IPS-15b (cell line): ENCODE measurements around the gene DHRS4.

Source experiments
- H3K27me3 ChIP-seq: one replicate; pipeline ENCODE4 v1.6.1; 2013; ENCODE audit warnings: low read length; ENCODE audit not compliant: control insufficient read depth, insufficient read depth
- H3K36me3 ChIP-seq: one replicate; pipeline ENCODE4 v1.6.1; 2013; ENCODE audit warnings: low read length; ENCODE audit not compliant: control insufficient read depth, insufficient read depth
- H3K4me1 ChIP-seq: one replicate; pipeline ENCODE4 v1.6.1; 2013; ENCODE audit warnings: mild to moderate bottlenecking, low read length; ENCODE audit not compliant: control insufficient read depth, insufficient read depth
- H3K4me3 ChIP-seq: one replicate; pipeline ENCODE4 v1.5.1; 2013; ENCODE audit warnings: low read depth, low read length
- H3K9ac ChIP-seq: one replicate; pipeline ENCODE4 v1.6.1; 2013; ENCODE audit warnings: low read depth, mild to moderate bottlenecking, low read length
- H3K9me3 ChIP-seq: one replicate; pipeline ENCODE4 v1.6.1; 2013; ENCODE audit warnings: mild to moderate bottlenecking, low read length; ENCODE audit not compliant: control insufficient read depth, insufficient read depth

Gene DHRS4

DNA sequence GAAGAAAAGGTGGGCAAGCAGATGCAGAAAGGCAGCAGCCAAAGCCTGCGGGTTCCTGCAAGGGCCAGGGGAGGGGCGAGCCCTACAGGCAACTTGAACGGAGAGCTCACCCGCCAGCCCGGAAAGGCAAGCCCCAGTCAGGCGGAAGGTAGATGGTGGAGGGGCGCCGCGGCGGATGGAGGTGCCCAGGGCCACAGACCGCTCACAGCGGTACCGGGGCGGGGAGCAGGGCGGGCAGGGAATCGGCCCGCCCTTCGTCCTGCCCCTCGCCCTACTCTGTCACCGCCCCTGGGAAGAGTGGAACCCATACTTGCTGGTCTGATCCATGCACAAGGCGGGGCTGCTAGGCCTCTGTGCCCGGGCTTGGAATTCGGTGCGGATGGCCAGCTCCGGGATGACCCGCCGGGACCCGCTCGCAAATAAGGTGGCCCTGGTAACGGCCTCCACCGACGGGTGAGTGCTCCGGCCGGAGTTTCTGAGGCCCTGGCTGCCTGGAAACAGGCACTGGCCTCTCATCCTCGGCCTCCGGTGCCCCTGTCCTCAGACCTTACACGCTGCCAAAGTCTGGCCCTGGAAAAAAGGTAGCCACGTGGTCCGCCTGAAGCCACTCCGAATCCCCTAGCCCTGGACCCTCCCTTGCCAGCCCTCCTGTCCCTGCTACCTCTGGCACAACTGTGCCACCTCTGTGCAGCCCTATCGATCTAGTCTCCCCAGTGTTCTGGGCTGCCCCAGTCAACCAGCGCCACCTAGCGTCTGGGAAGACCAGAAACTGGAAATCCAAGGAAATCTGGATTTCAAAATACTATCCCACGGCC lies at the start of gene DHRS4:
DHRS4 (plus strand) TSS at position 307 of the 815 bp plus-strand sequence; CDS start at position 326, 19 bp downstream.
- H3K4me1 ChIP-seq: no peaks in the 10 kb centered on the region
- no peaks in the 10 kb centered on the region for H3K36me3 ChIP-seq
- peak within 1 kb of the TSS; percentile 63 for H3K9ac ChIP-seq
- H3K4me3 ChIP-seq: peak within 1 kb of the TSS; percentile 98
- H3K27me3 ChIP-seq: no peaks in the 10 kb centered on the region
- H3K9me3 ChIP-seq: no peaks in the 10 kb centered on the region

GRCh38 chr14:23910101-23910875 lies 43.3 kb upstream of the DHRS4 start:
- peaks cover 6% of the 10 kb centered on the region for H3K4me1 ChIP-seq
- H3K9me3 ChIP-seq: no peaks in the 10 kb centered on the region
- H3K36me3 ChIP-seq: no peaks in the 10 kb centered on the region
- no peak overlapping the region for H3K4me3 ChIP-seq
- peaks cover 1% of the 10 kb centered on the region for H3K27me3 ChIP-seq
- H3K9ac ChIP-seq: no peak overlapping the region

GRCh38 chr14:23910876-23911210 lies 42.7 kb upstream of the DHRS4 start:
- Histone ChIP-seq H3K27me3 (no peaks in the 10 kb centered on the region), H3K4me1 (peaks cover 6% of the 10 kb centered on the region), H3K4me3 (no peak overlapping the region), H3K9me3 (no peaks in the 10 kb centered on the region), H3K36me3 (no peaks in the 10 kb centered on the region), H3K9ac (no peak overlapping the region)

DNA sequence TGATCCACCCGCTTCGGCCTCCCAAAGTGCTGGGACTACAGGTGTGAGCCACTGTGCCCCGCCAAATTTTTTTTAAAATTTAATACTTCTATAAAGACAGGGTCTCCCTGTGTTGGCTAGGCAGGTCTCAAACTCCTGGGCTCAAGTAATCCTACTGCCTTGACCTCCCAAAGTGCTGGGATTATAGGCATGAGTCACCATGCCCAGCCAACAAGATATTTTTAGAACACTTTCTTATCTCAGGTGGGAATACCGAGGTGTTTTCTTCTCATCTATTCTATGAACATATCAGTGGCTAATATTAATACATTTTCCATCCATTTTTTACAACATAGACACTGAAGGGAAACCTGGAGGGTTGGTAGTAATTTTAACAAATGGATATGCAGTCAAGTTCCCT lies 38.0 kb upstream of the DHRS4 start:
- Histone ChIP-seq H3K4me3 (no peak overlapping the region), H3K27me3 (no peaks in the 10 kb centered on the region), H3K9me3 (no peaks in the 10 kb centered on the region), H3K36me3 (no peaks in the 10 kb centered on the region), H3K4me1 (peaks cover 6% of the 10 kb centered on the region), H3K9ac (no peak overlapping the region)

DNA sequence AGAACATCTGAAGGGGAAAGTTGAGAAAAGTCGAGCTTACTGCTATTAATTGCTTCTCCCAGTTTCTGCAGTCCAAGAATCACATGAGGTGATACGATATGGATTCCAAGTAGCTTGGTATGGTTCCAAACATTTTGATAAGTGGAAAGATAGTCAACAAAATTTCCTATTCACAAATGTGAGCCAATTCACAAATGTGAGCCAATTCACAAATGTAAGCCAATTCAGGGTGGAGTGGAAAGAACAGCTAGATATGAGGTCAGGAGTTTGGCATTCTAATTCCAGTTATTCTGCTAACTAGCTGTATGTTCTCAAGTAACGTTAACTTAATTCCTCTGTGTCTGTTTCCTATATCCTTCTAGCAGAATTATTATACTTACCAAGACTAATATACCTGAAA lies 37.6 kb upstream of the DHRS4 start:
- Histone ChIP-seq H3K9me3 (no peaks in the 10 kb centered on the region), H3K9ac (no peak overlapping the region), H3K36me3 (no peaks in the 10 kb centered on the region), H3K27me3 (no peaks in the 10 kb centered on the region), H3K4me3 (no peak overlapping the region), H3K4me1 (peaks cover 4% of the 10 kb centered on the region)

DNA sequence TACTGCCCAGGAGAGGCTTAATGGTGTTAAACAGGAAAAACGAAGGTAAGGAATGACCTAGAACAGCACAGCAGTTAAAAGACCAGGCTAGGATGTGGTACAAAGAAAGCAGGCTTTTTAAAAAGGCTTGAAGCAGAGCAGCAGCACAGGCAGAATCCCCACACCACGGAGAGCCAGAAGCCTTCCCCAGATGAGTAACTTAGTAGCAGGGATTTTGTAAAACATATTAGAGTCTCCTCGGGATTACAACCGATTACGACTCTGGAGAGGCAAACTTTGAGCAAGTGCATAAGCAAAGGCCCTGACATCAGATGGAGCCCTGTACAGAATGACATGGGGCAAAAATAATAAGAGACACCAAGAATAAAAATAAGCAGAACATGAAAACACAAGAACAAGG lies 37.1 kb upstream of the DHRS4 start:
- no peaks in the 10 kb centered on the region for H3K27me3 ChIP-seq
- no peaks in the 10 kb centered on the region for H3K36me3 ChIP-seq
- H3K9me3 ChIP-seq: no peaks in the 10 kb centered on the region
- H3K4me3 ChIP-seq: no peak overlapping the region
- H3K9ac ChIP-seq: no peak overlapping the region
- no peaks in the 10 kb centered on the region for H3K4me1 ChIP-seq

DNA sequence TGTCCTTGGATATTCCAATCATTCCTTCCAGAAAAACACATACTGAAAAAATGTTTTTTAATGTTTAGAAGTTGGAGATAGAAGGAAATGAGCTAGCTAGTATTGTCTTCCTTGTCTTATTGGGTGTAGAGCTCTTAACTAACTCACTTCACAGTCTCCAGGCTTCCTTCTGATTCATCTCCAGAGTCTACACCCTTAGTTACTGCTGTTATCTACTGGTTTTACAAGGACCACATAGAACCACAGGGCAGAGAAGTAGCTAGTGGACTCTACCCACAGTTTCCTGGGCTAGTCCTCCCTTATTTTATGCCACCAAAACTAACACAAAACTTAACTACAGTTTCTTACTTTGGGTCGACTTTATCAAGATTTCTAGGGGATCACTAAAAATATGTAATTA lies 31.0 kb upstream of the DHRS4 start:
- no peaks in the 10 kb centered on the region for H3K9me3 ChIP-seq
- H3K4me1 ChIP-seq: no peaks in the 10 kb centered on the region
- no peaks in the 10 kb centered on the region for H3K27me3 ChIP-seq
- no peaks in the 10 kb centered on the region for H3K36me3 ChIP-seq
- no peak overlapping the region for H3K9ac ChIP-seq
- no peak overlapping the region for H3K4me3 ChIP-seq

DNA sequence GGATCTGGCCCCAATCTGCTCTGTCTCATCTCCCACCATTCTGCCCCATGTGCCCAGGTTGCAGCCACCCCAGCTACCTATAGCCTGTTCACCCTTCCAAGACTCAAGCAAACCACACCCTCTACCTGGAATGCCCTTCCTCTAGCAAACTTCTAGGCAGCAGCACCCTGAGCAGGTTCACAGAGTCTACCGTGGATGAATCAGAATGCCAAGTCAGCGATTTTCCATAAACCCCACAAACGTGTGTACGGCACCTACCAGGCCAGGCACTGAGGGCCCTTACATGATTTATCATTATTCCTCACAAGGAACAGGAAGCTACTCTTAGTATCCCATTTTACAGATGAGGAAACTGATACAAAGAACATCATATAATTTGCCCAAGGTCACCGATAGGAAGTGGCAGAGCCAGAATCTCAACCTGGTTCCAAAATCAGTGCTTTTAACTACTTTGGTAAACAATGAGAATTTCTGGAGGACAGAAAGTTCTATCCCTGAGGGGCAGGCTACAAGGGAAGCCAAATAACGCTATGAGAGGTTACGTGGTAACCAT lies 28.0 kb upstream of the DHRS4 start:
- no peaks in the 10 kb centered on the region for H3K9me3 ChIP-seq
- no peaks in the 10 kb centered on the region for H3K27me3 ChIP-seq
- H3K4me3 ChIP-seq: no peak overlapping the region
- no peaks in the 10 kb centered on the region for H3K36me3 ChIP-seq
- no peak overlapping the region for H3K9ac ChIP-seq
- H3K4me1 ChIP-seq: peaks cover 2% of the 10 kb centered on the region

DNA sequence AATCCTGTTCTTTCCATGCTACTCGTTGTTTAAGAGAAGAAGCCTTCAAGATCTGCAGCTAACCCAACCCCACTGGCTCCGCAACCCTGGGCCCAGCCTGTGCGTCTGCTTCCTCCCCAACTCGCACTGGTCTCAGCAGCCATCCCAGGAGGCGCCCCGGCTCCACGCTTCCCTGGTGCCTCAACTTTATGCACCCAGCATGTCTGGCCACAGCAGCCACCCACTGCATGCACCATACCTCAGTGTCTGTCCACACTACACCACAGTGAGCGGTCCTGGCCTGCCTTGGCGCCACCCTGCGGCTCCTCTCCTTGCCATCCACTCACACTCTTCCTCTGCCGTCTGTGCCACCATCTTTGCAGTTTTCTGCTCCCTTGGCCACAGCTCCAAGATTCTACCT lies 27.0 kb upstream of the DHRS4 start:
- Histone ChIP-seq H3K36me3 (no peaks in the 10 kb centered on the region), H3K4me1 (peaks cover 2% of the 10 kb centered on the region), H3K9me3 (no peaks in the 10 kb centered on the region), H3K27me3 (no peaks in the 10 kb centered on the region), H3K9ac (no peak overlapping the region), H3K4me3 (no peak overlapping the region)

DNA sequence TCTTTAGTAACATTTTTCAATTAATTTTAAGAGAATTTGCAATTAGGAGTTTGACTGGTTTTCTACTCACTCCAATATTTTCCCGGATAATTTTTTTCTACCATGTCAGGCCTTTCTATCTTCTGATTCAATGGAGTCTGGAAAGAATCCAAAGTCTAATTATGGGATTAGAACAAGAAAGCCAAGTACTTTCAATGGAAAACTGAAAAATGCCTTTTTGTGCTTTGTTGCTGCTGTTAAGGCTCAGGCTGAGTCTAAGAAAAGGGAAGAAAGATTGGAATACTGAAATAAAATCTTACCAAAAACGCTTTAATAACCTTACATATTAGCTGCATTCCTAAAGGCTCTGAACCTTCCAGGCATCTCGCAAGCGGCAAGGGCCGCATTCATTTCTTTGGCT lies 24.4 kb upstream of the DHRS4 start:
- Histone ChIP-seq H3K27me3 (no peaks in the 10 kb centered on the region), H3K4me1 (peaks cover 2% of the 10 kb centered on the region), H3K9ac (no peak overlapping the region), H3K36me3 (no peaks in the 10 kb centered on the region), H3K9me3 (no peaks in the 10 kb centered on the region), H3K4me3 (no peak overlapping the region)

DNA sequence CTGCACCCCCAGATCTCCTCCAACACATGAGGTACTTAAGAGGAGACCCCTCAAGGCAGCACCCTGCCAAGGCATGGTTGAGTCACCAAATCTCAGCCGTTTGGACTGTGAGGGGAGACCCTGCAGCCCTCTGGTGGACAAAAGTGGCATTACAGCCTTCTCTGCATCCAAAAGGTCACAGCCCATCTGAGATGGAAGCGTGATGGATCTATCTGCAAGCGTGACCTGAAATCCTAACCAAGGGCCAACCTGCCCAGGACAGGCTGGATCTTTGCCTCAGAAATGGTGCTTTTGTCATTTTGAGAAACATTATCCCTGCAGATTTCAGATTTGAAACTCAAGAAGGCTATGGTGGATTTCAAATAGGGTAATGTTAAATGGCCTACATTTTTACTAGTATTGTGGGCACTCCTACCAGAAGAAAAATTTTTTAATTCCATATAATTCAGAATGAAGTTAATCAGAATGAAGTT lies 23.7 kb upstream of the DHRS4 start:
- Histone ChIP-seq H3K4me1 (peaks cover 2% of the 10 kb centered on the region), H3K36me3 (no peaks in the 10 kb centered on the region), H3K27me3 (no peaks in the 10 kb centered on the region), H3K9ac (no peak overlapping the region), H3K9me3 (no peaks in the 10 kb centered on the region), H3K4me3 (no peak overlapping the region)

DNA sequence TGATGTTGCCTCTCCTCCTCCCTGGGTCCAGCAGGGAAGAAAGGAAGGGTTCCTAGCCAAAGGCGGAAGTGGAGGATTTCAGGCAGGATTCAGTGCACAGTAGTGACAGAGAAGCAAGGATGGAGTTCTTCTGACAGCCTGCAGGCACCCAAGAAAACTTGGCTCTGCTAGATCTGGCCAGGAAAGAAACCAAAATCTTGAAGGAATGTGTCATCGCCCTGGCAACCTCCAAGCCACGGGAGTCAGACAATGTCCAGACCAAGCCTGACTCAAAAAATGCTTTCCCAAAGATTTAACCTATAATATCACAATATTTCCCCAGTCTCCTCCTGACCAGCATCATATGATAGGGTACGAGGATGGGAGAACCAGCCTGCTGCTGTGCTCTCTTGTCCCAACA lies 22.8 kb upstream of the DHRS4 start:
- H3K9ac ChIP-seq: no peak overlapping the region
- peaks cover 2% of the 10 kb centered on the region for H3K4me1 ChIP-seq
- no peak overlapping the region for H3K4me3 ChIP-seq
- H3K36me3 ChIP-seq: no peaks in the 10 kb centered on the region
- no peaks in the 10 kb centered on the region for H3K9me3 ChIP-seq
- H3K27me3 ChIP-seq: no peaks in the 10 kb centered on the region
